Tibial artery (tissue), 4 donors: Measurements from ENCODE around the gene XRN2.

Source experiments
- DNase-seq, 2 donors: peaks; one replicate each; pipeline ENCODE4 v3.0.0-alpha.2; 2019
- H3K27ac ChIP-seq, 2 donors: fragments of 200-600 bp; sonication (generic) in 1 of 2; 1 replicate in 1 of 2; 2 replicates in 1 of 2; pipeline ENCODE4 v1.5.1; 2018 to 2019; ENCODE audit warnings: mild to moderate bottlenecking in 1 of 2
- H3K27me3 ChIP-seq, 2 donors: fragments of 200-600 bp; sonication (generic) in 1 of 2; one replicate each; pipeline versions ENCODE4 v1.5.1 to v1.6.0; 2016 to 2019
- H3K36me3 ChIP-seq, 3 donors: fragments of 200-600 bp; sonication (generic) in 2 of 3; one replicate each; pipeline ENCODE4 v1.5.1; 2016 to 2019; ENCODE audit warnings: mild to moderate bottlenecking in 2 of 3
- H3K4me1 ChIP-seq, 4 donors: fragments of 200-600 bp; sonication (generic) in 2 of 4; 1 replicate in 3 of 4; 2 replicates in 1 of 4; pipeline ENCODE4 v1.5.1; 2016 to 2019
- H3K4me3 ChIP-seq, 2 donors: fragments of 200-600 bp; sonication (generic) in 1 of 2; 1 replicate in 1 of 2; 2 replicates in 1 of 2; pipeline ENCODE4 v1.5.1; 2018 to 2019; ENCODE audit warnings: mild to moderate bottlenecking in 2 of 2
- H3K9me3 ChIP-seq, 3 donors: fragments of 200-600 bp; sonication (generic) in 1 of 3; one replicate each; pipeline ENCODE4 v1.5.1; 2016 to 2019
- intact Hi-C: fragments of 100-400 bp; cut with DNase I; formaldehyde crosslinking; loops from one replicate; pipeline ENCODE4 v1.15.0; 2023; ENCODE audit warnings: low total_unique reads
- TF ChIP-seq, protein P1 (sequence below), 2 experiments: fragments of 200-600 bp in 1 of 2; fragments of 450-650 bp in 1 of 2; IDR thresholded peaks; one replicate each; pipeline ENCODE4 v1.5.1; 2017 to 2019; ENCODE audit warnings: antibody characterized with exemption in 2 of 2, mild to moderate bottlenecking in 1 of 2, moderate library complexity in 1 of 2

XRN2 gene

DNA sequence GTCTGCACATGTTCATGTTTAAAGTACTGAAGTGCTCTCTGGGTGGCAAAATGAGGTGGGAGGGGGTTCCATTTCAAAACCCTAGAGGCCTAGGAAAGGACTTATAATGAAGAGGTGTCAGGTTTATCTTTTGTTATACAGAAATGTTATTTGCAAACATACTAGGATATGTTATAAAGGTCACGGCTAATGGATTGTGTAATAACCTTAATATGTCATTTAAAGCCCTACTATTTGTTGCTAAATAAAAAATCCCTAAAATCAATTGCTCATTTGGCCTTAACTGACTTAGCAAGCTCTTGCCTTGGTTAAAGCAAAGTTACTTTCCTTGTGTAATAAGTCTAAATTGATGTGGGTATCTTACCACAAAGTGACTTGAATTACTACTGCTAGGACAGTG is 85.4 kb downstream of the XRN2 start:
- Histone ChIP-seq H3K4me1 (no peaks in the 10 kb centered on the region), H3K9me3 (no peaks in the 10 kb centered on the region), H3K4me3 (no peak overlapping the region), H3K36me3 (peaks cover 46 to 62% (median 62%) of the 10 kb centered on the region in 3 donors), H3K27me3 (peaks cover 0 to 21% of the 10 kb centered on the region in 2 donors), H3K27ac (no peak overlapping the region)
- TF ChIP-seq, protein P1, sequence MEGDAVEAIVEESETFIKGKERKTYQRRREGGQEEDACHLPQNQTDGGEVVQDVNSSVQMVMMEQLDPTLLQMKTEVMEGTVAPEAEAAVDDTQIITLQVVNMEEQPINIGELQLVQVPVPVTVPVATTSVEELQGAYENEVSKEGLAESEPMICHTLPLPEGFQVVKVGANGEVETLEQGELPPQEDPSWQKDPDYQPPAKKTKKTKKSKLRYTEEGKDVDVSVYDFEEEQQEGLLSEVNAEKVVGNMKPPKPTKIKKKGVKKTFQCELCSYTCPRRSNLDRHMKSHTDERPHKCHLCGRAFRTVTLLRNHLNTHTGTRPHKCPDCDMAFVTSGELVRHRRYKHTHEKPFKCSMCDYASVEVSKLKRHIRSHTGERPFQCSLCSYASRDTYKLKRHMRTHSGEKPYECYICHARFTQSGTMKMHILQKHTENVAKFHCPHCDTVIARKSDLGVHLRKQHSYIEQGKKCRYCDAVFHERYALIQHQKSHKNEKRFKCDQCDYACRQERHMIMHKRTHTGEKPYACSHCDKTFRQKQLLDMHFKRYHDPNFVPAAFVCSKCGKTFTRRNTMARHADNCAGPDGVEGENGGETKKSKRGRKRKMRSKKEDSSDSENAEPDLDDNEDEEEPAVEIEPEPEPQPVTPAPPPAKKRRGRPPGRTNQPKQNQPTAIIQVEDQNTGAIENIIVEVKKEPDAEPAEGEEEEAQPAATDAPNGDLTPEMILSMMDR (IDR thresholded peaks at IDR 0.05): no peak
- no peak for DNase-seq
- intact Hi-C loops: no loop called here

- TF ChIP-seq, protein P1 (IDR thresholded peaks at IDR 0.05): no peak
- H3K27me3 ChIP-seq: peaks cover 0 to 28% of the 10 kb centered on the region in 2 donors
- H3K36me3 ChIP-seq: peaks cover 38 to 54% (median 54%) of the 10 kb centered on the region in 3 donors
- DNase-seq: no peak
- intact Hi-C loops: no loop called here
- H3K9me3 ChIP-seq: no peaks in the 10 kb centered on the region
- no peak overlapping the region for H3K4me3 ChIP-seq
- no peak overlapping the region for H3K27ac ChIP-seq
- no peaks in the 10 kb centered on the region for H3K4me1 ChIP-seq
Measured at GRCh38 chr20:21389368-21389767, 86.2 kb downstream of the XRN2 start.

- TF ChIP-seq, protein P1 (IDR thresholded peaks at IDR 0.05): no peak
- peaks cover 0 to 42% of the 10 kb centered on the region in 2 donors for H3K27me3 ChIP-seq
Measured at GRCh38 chr20:21390768-21391167, 87.6 kb downstream of the XRN2 start.

DNA sequence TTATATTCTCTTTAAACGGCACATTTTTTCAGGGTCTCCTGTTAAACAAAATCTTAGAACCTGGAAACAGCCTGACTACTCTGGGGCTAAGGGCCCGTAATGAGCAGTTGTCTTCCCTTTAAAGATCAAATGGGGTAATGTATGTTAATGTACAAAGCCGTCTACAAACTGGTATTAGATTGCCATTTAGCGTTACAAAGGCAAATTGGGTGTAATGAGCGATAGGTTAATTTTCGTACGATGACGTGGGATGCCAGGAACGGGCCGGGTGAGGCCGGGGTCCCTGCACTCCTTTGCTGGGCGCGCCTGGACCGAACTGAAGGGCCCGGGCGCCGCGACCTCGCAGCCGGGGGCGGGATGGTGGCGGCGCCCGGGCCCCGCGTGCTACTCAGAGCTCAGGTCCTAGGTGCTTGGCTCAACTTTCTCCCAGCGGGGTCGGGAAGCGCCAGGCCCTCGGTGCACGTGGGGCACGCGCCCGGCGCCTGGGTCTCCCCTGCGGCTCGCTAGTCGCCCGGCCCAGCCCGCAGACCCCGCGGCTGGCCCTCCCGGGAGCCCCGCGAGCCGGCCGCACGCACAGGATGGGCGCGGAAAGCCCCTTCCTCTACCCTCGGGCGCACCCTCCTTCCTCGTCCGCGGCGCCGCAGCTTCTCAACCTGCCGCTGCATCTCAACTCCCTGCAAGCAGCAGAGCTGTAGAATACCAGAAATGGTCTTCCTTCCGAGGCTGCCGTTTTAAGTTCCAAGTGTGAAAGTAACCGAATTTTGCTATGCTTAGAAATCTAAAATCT is 88.2 kb downstream of the XRN2 start:
- no peaks in the 10 kb centered on the region for H3K9me3 ChIP-seq
- H3K27me3 ChIP-seq: peaks cover 0 to 48% of the 10 kb centered on the region in 2 donors
- H3K4me1 ChIP-seq: peaks cover 0 to 9% (median 8%) of the 10 kb centered on the region in 4 donors
- TF ChIP-seq, protein P1 (IDR thresholded peaks at IDR 0.05): no peak
- intact Hi-C loops: no loop called here
- peaks cover 27 to 40% (median 36%) of the 10 kb centered on the region in 3 donors for H3K36me3 ChIP-seq
- H3K27ac ChIP-seq: no peak overlapping the region
- DNase-seq: no peak
- no peak overlapping the region for H3K4me3 ChIP-seq

More at GRCh38 chr20:21390768-21391167, 87.6 kb downstream of the XRN2 start:
- peaks cover 30 to 46% (median 42%) of the 10 kb centered on the region in 3 donors for H3K36me3 ChIP-seq
- no peak overlapping the region for H3K4me3 ChIP-seq
- no peak overlapping the region for H3K27ac ChIP-seq
- H3K4me1 ChIP-seq: peaks cover 0 to 2% (median 2%) of the 10 kb centered on the region in 4 donors
- intact Hi-C loops: no loop called here
- H3K9me3 ChIP-seq: no peaks in the 10 kb centered on the region
- DNase-seq: no peak

DNA sequence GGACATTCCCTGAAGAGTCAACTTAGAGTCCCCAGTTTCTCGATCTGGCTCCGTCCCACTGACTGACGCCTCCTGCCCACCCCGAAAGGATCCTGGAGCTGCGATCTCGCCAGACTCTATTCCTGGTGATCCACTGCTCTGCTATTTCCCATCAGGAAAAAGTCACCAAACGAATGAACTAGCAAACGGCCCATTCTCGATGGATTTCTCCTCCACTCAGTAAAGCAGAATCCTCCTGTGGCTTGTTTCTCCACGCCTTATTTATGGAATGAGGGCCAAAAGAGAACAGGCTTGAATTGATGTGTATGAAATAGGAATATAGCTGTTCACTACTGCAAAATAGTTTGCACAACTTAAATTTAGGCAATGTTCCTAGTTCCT is 88.8 kb downstream of the XRN2 start:
- intact Hi-C loops: no loop called here
- peaks cover 21 to 34% (median 30%) of the 10 kb centered on the region in 3 donors for H3K36me3 ChIP-seq
- peaks cover 0 to 54% of the 10 kb centered on the region in 2 donors for H3K27me3 ChIP-seq
- no peaks in the 10 kb centered on the region for H3K9me3 ChIP-seq
- peaks cover 0 to 14% (median 13%) of the 10 kb centered on the region in 4 donors for H3K4me1 ChIP-seq
- no peak overlapping the region for H3K4me3 ChIP-seq
- no peak for DNase-seq
- TF ChIP-seq, protein P1 (IDR thresholded peaks at IDR 0.05): no peak
- no peak overlapping the region for H3K27ac ChIP-seq
